Neural progenitor cell (in vitro differentiated cells): Measurements from ENCODE around the gene TMEM132E.

Experiments used
- CTCF ChIP-seq: fragments of 200-600 bp; sonication (generic); IDR thresholded peaks from 2 replicates; pipeline ENCODE4 v1.5.1; 2017; ENCODE audit warnings: antibody characterized with exemption, mild to moderate bottlenecking
- EZH2 ChIP-seq: fragments of 200-600 bp; sonication (generic); IDR thresholded peaks from 2 replicates; pipeline ENCODE4 v1.6.1; 2017; ENCODE audit warnings: antibody characterized with exemption, mild to moderate bottlenecking, moderate library complexity

- TF ChIP-seq CTCF (no peak), EZH2 (no peak)
Measured at GRCh38 chr17:34644941-34645550, 65.7 kb downstream of the TMEM132E start.
